ENCODE results near the gene TFAP2A. TPM values are rescaled to one million over a fixed set of nuclear protein-coding genes. Genes with fewer than 3 reads are reported as not detected.

TFAP2A gene
- total and polyA plus RNA-seq, 7 experiments from 2014 or later: not detected

DNA sequence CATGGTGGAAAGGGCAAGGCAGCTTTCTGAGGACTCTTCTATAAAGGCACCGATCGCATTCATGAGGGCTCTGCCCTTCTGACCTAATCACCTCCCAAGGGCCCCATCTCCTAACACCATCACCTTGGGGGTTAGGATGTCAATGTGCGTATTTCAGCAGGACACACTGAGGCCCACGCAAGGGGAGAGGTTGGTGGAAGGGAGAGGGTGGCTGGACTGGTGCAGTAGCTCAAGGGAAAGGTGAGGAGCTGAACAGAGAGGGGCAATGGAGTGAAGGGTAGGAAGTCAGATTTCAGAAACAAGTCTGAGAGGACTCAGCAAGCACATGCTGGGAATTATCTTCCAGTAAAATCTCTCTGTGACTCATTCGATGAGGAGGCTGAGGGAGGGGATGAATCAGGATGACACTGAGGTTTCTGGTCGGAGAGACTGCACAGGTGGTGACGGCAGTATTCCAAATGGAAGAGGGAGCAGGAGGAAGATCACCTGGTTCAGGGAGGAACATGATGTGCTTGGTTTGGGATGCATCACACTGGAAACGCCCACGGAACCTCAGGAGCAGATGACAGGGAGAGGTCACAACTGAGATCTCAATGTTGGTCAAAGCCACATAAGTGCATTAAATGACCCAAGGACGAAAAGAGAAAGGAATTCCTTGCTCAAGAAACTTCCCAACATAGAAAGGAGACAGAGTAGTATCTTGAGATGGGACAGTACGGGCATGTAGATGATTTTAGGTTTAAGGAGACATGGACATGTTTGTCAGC, 67.1 kb downstream of the TFAP2A start:
- no peak overlapping the region for H3K27ac ChIP-seq (ENCODE audit: low read depth, low read length)
- ChIA-PET POLR2A (no interaction called here), CTCF (no interaction called here)
- H3K36me3 ChIP-seq (ENCODE audit: control insufficient read depth in 2 of 3, insufficient read depth in 3 of 3, low read length in 3 of 3): no peaks in the 10 kb centered on the region
- no peak for ATAC-seq
- no peak overlapping the region for H3K4me3 ChIP-seq (ENCODE audit: low read length)
- H3K27me3 ChIP-seq (ENCODE audit: control insufficient read depth in 2 of 2, insufficient read depth in 2 of 2, low read length in 2 of 2): no peaks in the 10 kb centered on the region
- no peaks in the 10 kb centered on the region for H3K9me3 ChIP-seq (ENCODE audit: control insufficient read depth in 2 of 3, low read length in 3 of 3)
- no peak overlapping the region for H3K27ac Mint-ChIP-seq
- no peaks in the 10 kb centered on the region for H3K36me3 Mint-ChIP-seq
- no peaks in the 10 kb centered on the region for H3K4me1 ChIP-seq (ENCODE audit: control insufficient read depth in 2 of 2, insufficient read depth in 2 of 2, low read length in 2 of 2)
- DNase-seq: no peak
- peaks cover 0 to 11% (median 0%) of the 10 kb centered on the region in 11 donors for H3K9me3 Mint-ChIP-seq
- H3K4me1 Mint-ChIP-seq: no peaks in the 10 kb centered on the region
- intact Hi-C loops (cut with micrococcal nuclease): no loop called here
- no peak overlapping the region for H3K4me3 Mint-ChIP-seq
- H3K27me3 Mint-ChIP-seq: peaks cover 0 to 34% (median 9%) of the 10 kb centered on the region in 5 donors

Small RNAs within 50 kb of the gene (microRNA-seq; reads per million reads assigned to microRNA genes)
- not detected for gene MIR5689 (ENCODE audit: borderline microRNAs expressed)

Other genes with a start within 250 kb of the TFAP2A start
- 1 to 10 TPM; 3.2 to 8.5 (median 3.8) TPM for gene GCNT2, start 106.3 kb upstream of the TFAP2A start, total RNA-seq
- gene GCNT2, start 106.3 kb upstream of the TFAP2A start, polyA plus RNA-seq: under 1 TPM; 0.45 to 0.91 TPM